ENCODE results near the gene DPEP2. TPM values are rescaled to one million over a fixed set of nuclear protein-coding genes. Genes with fewer than 3 reads are reported as not detected.
"Not testable (repeated sequence)": the region's sequence is repeated elsewhere in the genome, so short reads cannot be mapped to it uniquely, and the experiment has no call there.

DPEP2 gene
- total and polyA plus RNA-seq, 11 donors: 0.42 to 9.8 (median 1.2) TPM

DNA sequence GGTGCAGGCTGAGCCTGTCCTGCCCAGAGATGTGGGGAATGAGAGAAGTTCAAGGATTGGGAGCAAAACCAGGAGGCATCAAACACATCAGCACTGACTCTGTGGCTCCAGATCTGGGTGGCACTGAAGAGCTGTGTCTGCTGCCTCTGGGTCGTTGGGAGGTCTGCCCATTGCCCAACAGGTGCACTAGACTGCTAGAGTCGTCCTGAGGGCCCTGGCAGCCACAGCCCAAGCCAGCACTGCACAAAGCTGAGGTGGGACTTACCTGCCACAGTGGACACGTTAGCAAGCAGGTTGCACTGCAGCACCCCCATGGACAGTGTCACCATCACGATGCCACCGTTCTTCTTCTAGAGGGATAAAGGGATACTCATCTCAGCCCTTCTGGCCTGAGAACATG, 22.3 kb downstream of the DPEP2 start:
- intact Hi-C loops (cut with DNase I): no loop called here
- Histone ChIP-seq H3K4me1 (no peaks in the 10 kb centered on the region), H3K27me3 (no peaks in the 10 kb centered on the region), H3K4me3 (no peak overlapping the region), H3K36me3 (no peaks in the 10 kb centered on the region), H3K9me3 (no peaks in the 10 kb centered on the region), H3K27ac (no peak overlapping the region)
- DNase-seq (no peak), ATAC-seq (no peak)
- TF ChIP-seq, protein P1, sequence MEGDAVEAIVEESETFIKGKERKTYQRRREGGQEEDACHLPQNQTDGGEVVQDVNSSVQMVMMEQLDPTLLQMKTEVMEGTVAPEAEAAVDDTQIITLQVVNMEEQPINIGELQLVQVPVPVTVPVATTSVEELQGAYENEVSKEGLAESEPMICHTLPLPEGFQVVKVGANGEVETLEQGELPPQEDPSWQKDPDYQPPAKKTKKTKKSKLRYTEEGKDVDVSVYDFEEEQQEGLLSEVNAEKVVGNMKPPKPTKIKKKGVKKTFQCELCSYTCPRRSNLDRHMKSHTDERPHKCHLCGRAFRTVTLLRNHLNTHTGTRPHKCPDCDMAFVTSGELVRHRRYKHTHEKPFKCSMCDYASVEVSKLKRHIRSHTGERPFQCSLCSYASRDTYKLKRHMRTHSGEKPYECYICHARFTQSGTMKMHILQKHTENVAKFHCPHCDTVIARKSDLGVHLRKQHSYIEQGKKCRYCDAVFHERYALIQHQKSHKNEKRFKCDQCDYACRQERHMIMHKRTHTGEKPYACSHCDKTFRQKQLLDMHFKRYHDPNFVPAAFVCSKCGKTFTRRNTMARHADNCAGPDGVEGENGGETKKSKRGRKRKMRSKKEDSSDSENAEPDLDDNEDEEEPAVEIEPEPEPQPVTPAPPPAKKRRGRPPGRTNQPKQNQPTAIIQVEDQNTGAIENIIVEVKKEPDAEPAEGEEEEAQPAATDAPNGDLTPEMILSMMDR (IDR thresholded peaks at IDR 0.05): no peak
- TF ChIP-seq POLR2A (IDR thresholded peaks at IDR 0.05): no peak
- WGBS, 4 donors: 63 to 77% (median 72%) methylated on average over 5 of the region's 5 CpGs

- no peak for TF ChIP-seq POLR2A (IDR thresholded peaks at IDR 0.05)
- TF ChIP-seq, protein P1 (IDR thresholded peaks at IDR 0.05): no peak
- 93 to 96% (median 95%) methylated on average over 2 of the region's 2 CpGs for WGBS, 4 donors
- ATAC-seq (no peak), DNase-seq (no peak)
- intact Hi-C loops (cut with DNase I): no loop called here
- no peaks in the 10 kb centered on the region for H3K4me1 ChIP-seq
- no peaks in the 10 kb centered on the region for H3K36me3 ChIP-seq
- H3K4me3 ChIP-seq: no peak overlapping the region
- no peaks in the 10 kb centered on the region for H3K9me3 ChIP-seq
- no peak overlapping the region for H3K27ac ChIP-seq
- H3K27me3 ChIP-seq: no peaks in the 10 kb centered on the region
Observed at GRCh38 chr16:67976205-67976604, 23.1 kb downstream of the DPEP2 start.

DNA sequence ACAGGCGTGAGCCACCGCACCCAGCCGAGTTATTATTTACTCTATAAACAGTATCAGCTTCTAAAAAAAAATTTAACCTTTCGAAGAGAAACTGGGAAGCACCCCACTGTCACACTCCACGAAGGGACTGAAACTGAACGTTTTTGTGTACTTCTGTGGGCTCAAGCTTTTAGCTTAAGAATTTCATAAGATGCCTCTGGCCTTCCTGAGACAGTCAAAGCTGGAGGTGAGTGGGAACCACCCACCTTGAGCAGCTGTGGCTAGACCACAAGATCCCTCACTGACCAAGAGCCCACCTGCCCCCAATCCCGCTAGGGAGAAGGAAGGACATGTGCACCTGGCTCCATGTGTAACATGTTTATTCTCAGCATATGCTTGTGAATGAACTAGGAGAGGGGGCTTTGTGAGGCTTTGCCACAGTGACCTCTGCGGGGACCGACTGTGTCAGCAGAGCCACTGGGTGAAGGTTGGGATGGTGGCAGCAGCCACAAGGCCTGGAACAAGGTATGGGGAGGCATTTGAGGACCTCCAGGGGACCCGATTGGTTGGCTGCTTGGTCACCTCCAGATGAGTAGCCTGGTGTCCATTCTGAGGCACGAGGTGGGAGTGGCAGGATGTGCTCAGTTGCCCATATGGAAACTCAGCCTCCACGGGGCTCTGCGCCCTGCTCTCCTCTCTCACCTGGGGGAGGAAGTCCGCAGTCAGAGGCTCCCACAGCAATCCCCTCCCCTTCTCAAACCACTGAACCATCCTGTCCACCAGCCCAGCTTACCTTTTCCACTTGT, 23.8 kb downstream of the DPEP2 start:
- intact Hi-C loops (cut with DNase I): no loop called here
- Histone ChIP-seq H3K9me3 (no peaks in the 10 kb centered on the region), H3K27ac (no peak overlapping the region), H3K27me3 (no peaks in the 10 kb centered on the region), H3K4me3 (no peak overlapping the region), H3K36me3 (no peaks in the 10 kb centered on the region), H3K4me1 (no peaks in the 10 kb centered on the region)
- ATAC-seq (no peak), DNase-seq (no peak)
- whole genome bisulfite sequencing, 4 donors: 77 to 86% (median 85%) methylated on average over 12 to 14 of the region's 14 CpGs
- TF ChIP-seq POLR2A (IDR thresholded peaks at IDR 0.05): no peak

- WGBS, 4 donors: 87 to 94% (median 91%) methylated on average over 7 of the region's 7 CpGs
- H3K27me3 ChIP-seq; ATAC-seq; H3K4me3 ChIP-seq; H3K27ac ChIP-seq; H3K9me3 ChIP-seq; DNase-seq; H3K36me3 ChIP-seq; intact Hi-C loops (cut with DNase I): not testable (repeated sequence)
- H3K4me1 ChIP-seq: peaks cover 0 to 12% (median 5%) of the 10 kb centered on the region in 12 donors
Observed at GRCh38 chr16:67972285-67972684, 27.0 kb downstream of the DPEP2 start.

GRCh38 chr16:67971111-67971510, 28.2 kb downstream of the DPEP2 start:
- H3K4me1 ChIP-seq: peaks cover 7 to 24% (median 17%) of the 10 kb centered on the region in 12 donors
- intact Hi-C loops (cut with DNase I): no loop called here
- ATAC-seq (no peak), DNase-seq (no peak)
- TF ChIP-seq, protein P1 (IDR thresholded peaks at IDR 0.05): no peak
- TF ChIP-seq POLR2A (IDR thresholded peaks at IDR 0.05): no peak
- H3K36me3 ChIP-seq: peaks cover 0 to 4% (median 0%) of the 10 kb centered on the region in 9 donors
- H3K27me3 ChIP-seq: no peaks in the 10 kb centered on the region
- no peak overlapping the region for H3K27ac ChIP-seq
- H3K9me3 ChIP-seq: no peaks in the 10 kb centered on the region
- no peak overlapping the region for H3K4me3 ChIP-seq
- WGBS, 4 donors: 91 to 95% (median 94%) methylated on average over 9 of the region's 9 CpGs
